AG04449 (cell line): ENCODE data around the gene PCNX1.

Source experiments
- CTCF ChIA-PET: fragments of 350-600 bp; formaldehyde crosslinking; extraction: SDS; loops from one replicate; lab custom pipeline; 2021; ENCODE audit warnings: antibody characterized with exemption; lab: Yijun Ruan, JAX
- POLR2A ChIA-PET: fragments of 400-600, 350-600 bp; formaldehyde crosslinking; extraction: SDS; loops from one replicate; lab custom pipeline; 2020; ENCODE audit warnings: antibody characterized with exemption, inconsistent platforms; lab: Yijun Ruan, JAX
- DNase-seq: peaks from one replicate; pipeline ENCODE4 v3.0.0-alpha.2; 2010; ENCODE audit warnings: low read depth, low spot score
- H3K4me3 ChIP-seq: 2 replicates; pipeline ENCODE4 v1.5.1; 2011; ENCODE audit warnings: low read depth, mild to moderate bottlenecking, control low read depth, low read length
- CTCF ChIP-seq: IDR thresholded peaks from one replicate; pipeline ENCODE4 v1.5.1; 2011; ENCODE audit warnings: mild to moderate bottlenecking, moderate library complexity, low read length, control low read depth, inconsistent platforms; ENCODE audit not compliant: insufficient read depth; ENCODE audit errors: missing control alignments

PCNX1 gene

GRCh38 chr14:71135911-71136310, 228.7 kb downstream of the PCNX1 start:
- POLR2A ChIA-PET = no interaction called here
- no peak for DNase-seq
- CTCF ChIA-PET = interaction anchor here (0.8 to 17.2 kb wide), 3 partner anchors 617 to 1281 kb away, joined by 3 to 207 read pairs (median 4); no protein-coding TSS in a partner anchor
- TF ChIP-seq CTCF = no peak
- no peak overlapping the region for H3K4me3 ChIP-seq

GRCh38 chr14:71136386-71137060, 229.3 kb downstream of the PCNX1 start:
- POLR2A ChIA-PET = no interaction called here
- CTCF ChIA-PET = interaction anchor here (0.8 to 17.2 kb wide), 5 partner anchors 32 to 1280 kb away, joined by 3 to 207 read pairs (median 19); no protein-coding TSS in a partner anchor
- no peak for DNase-seq
- no peak for TF ChIP-seq CTCF
- no peak overlapping the region for H3K4me3 ChIP-seq

- CTCF ChIA-PET = interaction anchor here (0.6 to 17.2 kb wide), 32 partner anchors 9 to 719 kb away, joined by 3 to 207 read pairs (median 4); partner anchors contain the start of gene SIPA1L1
Observed at GRCh38 chr14:71137536-71138447, 230.5 kb downstream of the PCNX1 start.

GRCh38 chr14:71138448-71139293, 231.4 kb downstream of the PCNX1 start:
- ChIA-PET CTCF (interaction anchor here (0.6 to 17.2 kb wide), 37 partner anchors 8 to 1276 kb away, joined by 3 to 207 read pairs (median 3); partner anchors contain the start of gene SIPA1L1), POLR2A (no interaction called here)
- DNase-seq = no peak
- no peak overlapping the region for H3K4me3 ChIP-seq
- TF ChIP-seq CTCF = peak; percentile 91

More at GRCh38 chr14:71137536-71138447, 230.5 kb downstream of the PCNX1 start:
- no peak overlapping the region for H3K4me3 ChIP-seq
- POLR2A ChIA-PET = no interaction called here
- TF ChIP-seq CTCF = no peak
- DNase-seq = no peak

- H3K4me3 ChIP-seq = no peak overlapping the region
- CTCF ChIA-PET = interaction anchor here (0.6 to 17.2 kb wide), 22 partner anchors 21 to 1275 kb away, joined by 3 to 207 read pairs (median 4); partner anchors contain the start of gene SIPA1L1
- DNase-seq = no peak
- no peak for TF ChIP-seq CTCF
- POLR2A ChIA-PET = no interaction called here
Observed at GRCh38 chr14:71139294-71139946, 232.2 kb downstream of the PCNX1 start.
